ENCODE results near the gene GAS2L2. TPM values are rescaled to one million over a fixed set of nuclear protein-coding genes. Genes with fewer than 3 reads are reported as not detected.

Gene GAS2L2
- total and polyA plus RNA-seq, 2 donors (not counting 1 experiment from before 2014, with no cell fraction given), result 0.09 to 0.17 TPM

DNA sequence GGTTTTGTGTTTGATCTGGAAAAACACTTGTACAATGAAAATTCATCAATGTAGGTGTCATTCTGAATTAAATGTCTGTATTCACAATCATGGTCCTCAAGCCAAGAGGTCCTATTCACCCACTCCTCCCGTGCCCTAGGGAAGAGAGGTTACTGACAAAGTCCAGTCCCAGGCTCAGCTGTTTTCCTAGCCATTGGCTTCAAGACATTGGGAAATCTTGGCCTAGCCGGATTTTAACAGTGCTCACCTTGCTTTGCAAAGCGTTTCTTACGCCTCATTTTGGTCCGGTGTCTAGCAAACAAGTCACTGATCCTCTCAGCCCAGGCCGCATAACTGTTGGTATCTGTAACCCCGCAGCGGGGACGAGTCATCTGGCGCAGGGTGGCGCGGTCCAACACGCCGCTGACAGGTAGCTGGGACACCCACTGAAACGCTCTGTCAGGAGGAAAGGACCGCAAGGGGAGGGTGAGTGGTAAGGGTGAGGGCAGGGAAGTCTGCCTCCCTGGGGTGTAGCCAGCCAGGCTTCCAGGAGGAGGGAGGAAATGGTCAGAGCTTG is 25.7 kb upstream of the GAS2L2 start:
- Mint-ChIP-seq H3K9me3 (ENCODE audit: insufficient read depth) (no peaks in the 10 kb centered on the region), H3K4me3 (no peak overlapping the region), H3K27ac (no peak overlapping the region), H3K27me3 (peaks cover 8% of the 10 kb centered on the region), H3K4me1 (no peaks in the 10 kb centered on the region)
- Histone ChIP-seq H3K9ac (ENCODE audit: low read length) (no peak overlapping the region), H3K27me3 (replicated peaks in 1 of 4; ENCODE audit: control extremely low read depth in 1 of 4, control insufficient read depth in 3 of 4, insufficient read depth in 4 of 4, low read length in 3 of 4) (peaks cover 0 to 5% (median under 1%) of the 10 kb centered on the region in 4 experiments), H3K4me1 (ENCODE audit: control insufficient read depth in 2 of 2, insufficient read depth in 2 of 2, low read length in 2 of 2) (no peaks in the 10 kb centered on the region), H2AFZ (ENCODE audit: insufficient read depth, low read depth, low read length, poor library complexity, severe bottlenecking) (no peak overlapping the region), H3K9me3 (ENCODE audit: control extremely low read depth in 1 of 3, control insufficient read depth in 2 of 3, insufficient read depth in 1 of 3, low read length in 2 of 3) (no peaks in the 10 kb centered on the region), H3K4me2 (replicated peaks; ENCODE audit: low read depth, low read length, poor library complexity, severe bottlenecking) (no peak overlapping the region), H3K4me3 (ENCODE audit: control extremely low read depth in 1 of 5, extremely low read depth in 1 of 5, insufficient read depth in 1 of 5, low read depth in 2 of 5, low read length in 4 of 5) (no peak overlapping the region), H3K36me3 (replicated peaks in 1 of 2; ENCODE audit: control extremely low read depth in 1 of 2, control insufficient read depth in 1 of 2, extremely low read depth in 1 of 2, insufficient read depth in 2 of 2, low read length in 1 of 2) (no peaks in the 10 kb centered on the region), H4K20me1 (ENCODE audit: control insufficient read depth, insufficient read depth, low read length, poor library complexity, severe bottlenecking) (no peaks in the 10 kb centered on the region), H3K79me2 (ENCODE audit: control insufficient read depth, insufficient read depth, low read length) (no peaks in the 10 kb centered on the region), H3K27ac (ENCODE audit: low read length in 2 of 2) (no peak overlapping the region)
- ChIA-PET POLR2A (no interaction called here), CTCF (interaction anchor here (2.2 kb wide), 1 partner anchor 15 kb away, joined by 11 read pairs; no protein-coding TSS in a partner anchor)
- TF ChIP-seq EZH2 (IDR thresholded peaks at IDR 0.05; ENCODE audit: borderline replicate concordance, insufficient read depth, low read depth, low read length, poor library complexity, severe bottlenecking), result no peak
- TF ChIP-seq, protein P1, sequence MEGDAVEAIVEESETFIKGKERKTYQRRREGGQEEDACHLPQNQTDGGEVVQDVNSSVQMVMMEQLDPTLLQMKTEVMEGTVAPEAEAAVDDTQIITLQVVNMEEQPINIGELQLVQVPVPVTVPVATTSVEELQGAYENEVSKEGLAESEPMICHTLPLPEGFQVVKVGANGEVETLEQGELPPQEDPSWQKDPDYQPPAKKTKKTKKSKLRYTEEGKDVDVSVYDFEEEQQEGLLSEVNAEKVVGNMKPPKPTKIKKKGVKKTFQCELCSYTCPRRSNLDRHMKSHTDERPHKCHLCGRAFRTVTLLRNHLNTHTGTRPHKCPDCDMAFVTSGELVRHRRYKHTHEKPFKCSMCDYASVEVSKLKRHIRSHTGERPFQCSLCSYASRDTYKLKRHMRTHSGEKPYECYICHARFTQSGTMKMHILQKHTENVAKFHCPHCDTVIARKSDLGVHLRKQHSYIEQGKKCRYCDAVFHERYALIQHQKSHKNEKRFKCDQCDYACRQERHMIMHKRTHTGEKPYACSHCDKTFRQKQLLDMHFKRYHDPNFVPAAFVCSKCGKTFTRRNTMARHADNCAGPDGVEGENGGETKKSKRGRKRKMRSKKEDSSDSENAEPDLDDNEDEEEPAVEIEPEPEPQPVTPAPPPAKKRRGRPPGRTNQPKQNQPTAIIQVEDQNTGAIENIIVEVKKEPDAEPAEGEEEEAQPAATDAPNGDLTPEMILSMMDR (IDR thresholded peaks at IDR 0.05), result no peak
- WGBS (ENCODE audit: insufficient coverage), result 97% methylated on average over 16 of the region's 16 CpGs
- ATAC-seq (ENCODE audit: low read depth) (no peak), DNase-seq (no peak)
- intact Hi-C loops (cut with micrococcal nuclease), result no loop called here

GRCh38 chr17:35775583-35775982 is 22.5 kb upstream of the GAS2L2 start:
- H3K4me3 Mint-ChIP-seq, result no peak overlapping the region
- no peak for ATAC-seq (ENCODE audit: low read depth)
- no peaks in the 10 kb centered on the region for H3K4me1 Mint-ChIP-seq
- peaks cover 10% of the 10 kb centered on the region for H3K27me3 Mint-ChIP-seq
- no peak overlapping the region for H3K4me3 ChIP-seq (ENCODE audit: control extremely low read depth in 1 of 5, extremely low read depth in 1 of 5, insufficient read depth in 1 of 5, low read depth in 2 of 5, low read length in 4 of 5)
- H3K27me3 ChIP-seq (replicated peaks in 1 of 4; ENCODE audit: control extremely low read depth in 1 of 4, control insufficient read depth in 3 of 4, insufficient read depth in 4 of 4, low read length in 3 of 4), result peaks cover 0 to 5% (median under 1%) of the 10 kb centered on the region in 4 experiments
- no peak for TF ChIP-seq EZH2 (IDR thresholded peaks at IDR 0.05; ENCODE audit: borderline replicate concordance, insufficient read depth, low read depth, low read length, poor library complexity, severe bottlenecking)
- TF ChIP-seq, protein P1 (IDR thresholded peaks at IDR 0.05), result no peak
- no peak overlapping the region for H3K9ac ChIP-seq (ENCODE audit: low read length)
- H4K20me1 ChIP-seq (ENCODE audit: control insufficient read depth, insufficient read depth, low read length, poor library complexity, severe bottlenecking), result no peaks in the 10 kb centered on the region
- H3K79me2 ChIP-seq (ENCODE audit: control insufficient read depth, insufficient read depth, low read length), result no peaks in the 10 kb centered on the region
- 50% methylated on average over 2 of the region's 6 CpGs for WGBS (ENCODE audit: insufficient coverage)
- no peaks in the 10 kb centered on the region for H3K9me3 ChIP-seq (ENCODE audit: control extremely low read depth in 1 of 3, control insufficient read depth in 2 of 3, insufficient read depth in 1 of 3, low read length in 2 of 3)
- no peak overlapping the region for H2AFZ ChIP-seq (ENCODE audit: insufficient read depth, low read depth, low read length, poor library complexity, severe bottlenecking)
- no peak overlapping the region for H3K4me2 ChIP-seq (replicated peaks; ENCODE audit: low read depth, low read length, poor library complexity, severe bottlenecking)
- no peaks in the 10 kb centered on the region for H3K4me1 ChIP-seq (ENCODE audit: control insufficient read depth in 2 of 2, insufficient read depth in 2 of 2, low read length in 2 of 2)
- no peaks in the 10 kb centered on the region for H3K36me3 ChIP-seq (replicated peaks in 1 of 2; ENCODE audit: control extremely low read depth in 1 of 2, control insufficient read depth in 1 of 2, extremely low read depth in 1 of 2, insufficient read depth in 2 of 2, low read length in 1 of 2)
- H3K9me3 Mint-ChIP-seq (ENCODE audit: insufficient read depth), result no peaks in the 10 kb centered on the region
- ChIA-PET POLR2A (interaction anchor here (0.6 kb wide), 1 partner anchor 29 kb away, joined by 6 read pairs; no protein-coding TSS in a partner anchor), CTCF (interaction anchor here (2.0 kb wide), 1 partner anchor 11 kb away, joined by 9 read pairs; no protein-coding TSS in a partner anchor)
- DNase-seq, result no peak
- no peak overlapping the region for H3K27ac Mint-ChIP-seq
- no peak overlapping the region for H3K27ac ChIP-seq (ENCODE audit: low read length in 2 of 2)
- intact Hi-C loops (cut with micrococcal nuclease), result no loop called here
